Brain microvascular endothelial cell (primary cell): ENCODE measurements around the gene MIGA1.
"Not testable (repeated sequence)": the region's sequence is repeated elsewhere in the genome, so short reads cannot be mapped to it uniquely, and the experiment has no call there.

Experiments used
- DNase-seq: peaks from one replicate; pipeline ENCODE4 v3.0.0-alpha.2; 2020
- H3K27ac ChIP-seq: fragments of 250-450 bp; sonication (Bioruptor Pico); 2 replicates; pipeline ENCODE4 v1.5.1; 2020; ENCODE audit warnings: mild to moderate bottlenecking, moderate library complexity
- H3K27me3 ChIP-seq: fragments of 250-450 bp; sonication (Bioruptor Pico); replicated peaks from 2 replicates; pipeline ENCODE4 v1.5.1; 2020; ENCODE audit warnings: mild to moderate bottlenecking
- H3K36me3 ChIP-seq: fragments of 250-450 bp; sonication (Bioruptor Pico); replicated peaks from 2 replicates; pipeline ENCODE4 v1.5.1; 2020; ENCODE audit warnings: mild to moderate bottlenecking
- H3K4me3 ChIP-seq: 2 replicates; pipeline ENCODE4 v1.5.1; 2011; ENCODE audit warnings: low read depth, mild to moderate bottlenecking, control low read depth, low read length, moderate library complexity
- in situ Hi-C: cut with HindIII; loops from 2 replicates; pipeline ENCODE4 v1.10.0; 2017; ENCODE audit warnings: low sequenced_read_pairs, low pct_ligation_motif_present
- TF ChIP-seq, protein P1 (sequence below): IDR thresholded peaks from 2 replicates; pipeline ENCODE4 v1.5.1; 2011; ENCODE audit warnings: low read depth, mild to moderate bottlenecking, moderate library complexity, low read length, control low read depth, inconsistent platforms; ENCODE audit errors: missing control alignments

Gene MIGA1

DNA sequence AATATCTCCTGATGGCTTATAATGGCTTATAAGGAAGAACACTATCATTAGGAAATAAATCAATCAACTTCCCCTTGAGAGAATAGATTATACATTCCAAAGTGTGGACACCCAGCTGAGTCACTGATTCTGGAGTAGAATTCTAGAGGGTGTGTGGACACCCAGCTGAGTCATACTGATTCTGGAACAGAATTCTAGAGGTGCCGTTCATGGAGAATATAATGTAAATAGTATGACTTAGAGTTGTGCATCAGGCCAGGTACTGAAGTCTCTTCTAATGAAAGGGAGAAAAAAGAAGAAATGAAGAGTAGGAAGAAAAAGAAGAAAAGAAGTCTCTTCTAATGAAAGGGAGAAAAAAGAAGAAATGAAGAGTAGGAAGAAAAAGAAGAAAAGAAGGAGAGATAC, 17.4 kb upstream of the MIGA1 start:
- H3K4me3 ChIP-seq: no peak overlapping the region
- in situ Hi-C loops: no loop called here
- TF ChIP-seq, protein P1, sequence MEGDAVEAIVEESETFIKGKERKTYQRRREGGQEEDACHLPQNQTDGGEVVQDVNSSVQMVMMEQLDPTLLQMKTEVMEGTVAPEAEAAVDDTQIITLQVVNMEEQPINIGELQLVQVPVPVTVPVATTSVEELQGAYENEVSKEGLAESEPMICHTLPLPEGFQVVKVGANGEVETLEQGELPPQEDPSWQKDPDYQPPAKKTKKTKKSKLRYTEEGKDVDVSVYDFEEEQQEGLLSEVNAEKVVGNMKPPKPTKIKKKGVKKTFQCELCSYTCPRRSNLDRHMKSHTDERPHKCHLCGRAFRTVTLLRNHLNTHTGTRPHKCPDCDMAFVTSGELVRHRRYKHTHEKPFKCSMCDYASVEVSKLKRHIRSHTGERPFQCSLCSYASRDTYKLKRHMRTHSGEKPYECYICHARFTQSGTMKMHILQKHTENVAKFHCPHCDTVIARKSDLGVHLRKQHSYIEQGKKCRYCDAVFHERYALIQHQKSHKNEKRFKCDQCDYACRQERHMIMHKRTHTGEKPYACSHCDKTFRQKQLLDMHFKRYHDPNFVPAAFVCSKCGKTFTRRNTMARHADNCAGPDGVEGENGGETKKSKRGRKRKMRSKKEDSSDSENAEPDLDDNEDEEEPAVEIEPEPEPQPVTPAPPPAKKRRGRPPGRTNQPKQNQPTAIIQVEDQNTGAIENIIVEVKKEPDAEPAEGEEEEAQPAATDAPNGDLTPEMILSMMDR: no peak
- DNase-seq: peak; percentile 61
- peaks cover 4% of the 10 kb centered on the region for H3K36me3 ChIP-seq
- no peaks in the 10 kb centered on the region for H3K27me3 ChIP-seq
- no peak overlapping the region for H3K27ac ChIP-seq

DNA sequence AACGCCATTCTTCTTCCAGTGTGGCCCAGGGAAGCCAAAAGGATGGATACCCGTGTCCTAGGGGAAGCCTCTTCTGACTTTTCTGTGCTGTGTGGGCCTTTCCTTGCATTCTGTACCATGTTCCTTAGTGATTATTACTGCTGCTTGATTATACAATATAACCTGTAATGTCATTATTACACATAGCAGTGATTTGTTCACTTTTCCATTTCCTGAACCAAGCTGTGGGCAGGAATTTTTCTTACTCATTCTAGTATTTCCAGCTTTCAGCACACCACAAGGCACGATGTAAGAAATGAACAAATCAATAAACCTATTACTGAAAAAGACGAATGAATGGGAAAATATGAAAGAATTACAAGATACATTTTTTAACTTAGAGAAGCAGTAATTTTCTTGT, 11.4 kb upstream of the MIGA1 start:
- Histone ChIP-seq H3K27me3 (no peaks in the 10 kb centered on the region), H3K4me3 (no peak overlapping the region), H3K36me3 (no peaks in the 10 kb centered on the region), H3K27ac (no peak overlapping the region)
- in situ Hi-C loops: no loop called here
- TF ChIP-seq, protein P1: no peak
- DNase-seq: no peak

DNA sequence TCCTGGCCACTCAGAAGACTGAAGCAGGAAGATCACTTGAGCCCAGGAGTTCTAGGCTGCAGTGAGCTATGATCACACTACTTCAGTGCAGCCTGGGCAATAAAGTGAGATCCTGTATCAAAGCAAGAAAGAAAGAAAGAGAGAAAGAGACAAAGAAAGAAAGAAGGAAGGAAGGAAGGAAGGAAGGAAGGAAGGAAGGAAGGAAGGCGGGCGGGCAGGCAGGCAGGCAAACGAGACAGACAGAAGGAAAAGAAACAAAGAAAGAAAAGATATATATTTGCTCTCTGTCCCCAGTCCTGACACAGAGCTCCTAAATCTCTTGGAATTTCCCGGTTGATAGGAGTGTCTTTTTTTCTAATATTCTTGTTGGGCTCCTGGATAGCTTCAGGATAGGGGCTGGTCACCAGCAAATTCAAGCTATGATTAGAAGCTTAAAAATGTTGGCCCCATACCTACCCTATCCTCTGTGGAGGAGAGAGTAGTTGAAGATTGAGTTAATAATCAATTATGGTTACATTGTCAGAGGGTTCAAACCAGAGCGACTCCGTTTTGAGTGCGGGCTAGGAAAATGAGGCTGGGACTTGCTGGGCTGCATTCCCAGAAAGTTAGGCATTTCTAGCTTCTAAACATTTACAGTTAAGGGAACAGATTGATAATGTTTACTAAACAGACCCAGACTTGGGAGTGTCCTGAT, 3.3 kb upstream of the MIGA1 start:
- H3K27me3 ChIP-seq: no peaks in the 10 kb centered on the region
- TF ChIP-seq, protein P1: no peak
- DNase-seq: no peak
- in situ Hi-C loops: no loop called here
- no peak overlapping the region for H3K4me3 ChIP-seq
- H3K27ac ChIP-seq: no peak overlapping the region
- no peaks in the 10 kb centered on the region for H3K36me3 ChIP-seq

DNA sequence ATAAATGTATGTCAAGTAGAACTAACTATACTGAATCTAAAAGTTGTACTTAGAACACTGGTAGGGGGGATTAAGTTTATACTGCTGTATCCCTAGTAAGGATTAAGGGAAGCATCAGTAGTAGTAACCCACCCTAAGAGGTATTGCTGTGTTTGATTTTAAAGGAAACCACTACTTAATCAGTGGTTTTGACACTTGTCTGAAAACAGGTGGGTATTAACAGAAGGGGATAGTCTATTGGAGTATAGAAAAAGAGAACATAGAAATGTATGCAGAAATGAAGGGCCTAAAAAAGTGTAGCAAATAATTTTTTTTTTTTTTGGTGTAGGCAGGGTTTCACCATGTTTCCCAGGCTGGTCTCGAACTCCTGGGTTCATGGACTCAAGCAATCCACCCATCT, 2.2 kb downstream of the MIGA1 start:
- no peaks in the 10 kb centered on the region for H3K27me3 ChIP-seq
- H3K36me3 ChIP-seq: peaks cover 20% of the 10 kb centered on the region
- DNase-seq: no peak
- no peak overlapping the region for H3K4me3 ChIP-seq
- no peak overlapping the region for H3K27ac ChIP-seq
- TF ChIP-seq, protein P1: no peak
- in situ Hi-C loops: no loop called here

DNA sequence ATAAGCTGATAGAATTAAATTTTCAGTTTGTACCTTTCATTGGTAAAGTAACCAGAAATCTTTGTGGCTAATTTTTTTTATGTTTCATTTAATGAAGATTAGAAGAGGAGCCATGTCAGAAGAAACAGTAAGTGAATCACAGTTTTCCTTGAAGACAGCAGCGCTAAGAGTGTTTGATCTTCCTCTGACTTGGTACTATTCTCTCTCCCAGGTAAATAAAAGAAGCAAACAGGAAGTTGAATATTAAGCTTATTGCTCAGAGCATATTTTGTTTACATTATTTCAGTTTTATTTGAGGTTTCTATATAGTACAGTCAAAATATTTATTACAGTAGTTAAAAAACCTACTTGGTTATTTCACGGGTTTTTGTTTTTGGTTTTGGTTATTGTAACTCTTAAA, 3.7 kb downstream of the MIGA1 start:
- no peak for DNase-seq
- in situ Hi-C loops: no loop called here
- TF ChIP-seq, protein P1: no peak
- Histone ChIP-seq H3K27ac (no peak overlapping the region), H3K36me3 (peaks cover 29% of the 10 kb centered on the region), H3K4me3 (no peak overlapping the region), H3K27me3 (no peaks in the 10 kb centered on the region)

DNA sequence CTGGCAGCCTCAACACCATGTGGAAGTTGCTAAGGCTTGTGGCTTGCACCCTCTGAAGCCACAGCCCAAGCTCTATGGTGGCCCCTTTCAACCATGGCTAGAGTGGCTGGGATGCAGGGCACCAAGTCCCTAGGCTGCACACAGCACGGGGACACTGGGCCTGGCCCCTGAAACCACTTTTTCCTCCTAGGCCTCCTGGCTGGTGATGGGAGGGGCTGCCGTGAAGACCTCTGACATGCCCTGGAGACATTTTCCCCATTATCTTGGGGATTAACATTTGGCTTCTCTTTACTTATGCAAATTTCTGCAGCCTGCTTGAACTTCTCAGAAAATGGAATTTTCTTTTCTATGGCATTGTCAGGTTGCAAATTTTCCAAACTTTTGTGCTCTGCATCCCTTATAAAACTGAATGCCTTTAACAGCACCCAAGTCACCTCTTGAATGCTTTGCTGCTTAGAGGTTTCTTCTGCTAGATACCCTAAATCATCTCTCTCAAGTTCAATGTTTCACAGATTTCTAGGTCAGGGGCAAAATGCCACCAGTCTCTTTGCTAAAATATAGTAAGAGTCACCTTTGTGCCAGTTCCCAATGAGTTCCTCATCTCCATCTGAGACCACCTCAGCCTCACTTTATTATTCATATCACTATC, 6.8 kb downstream of the MIGA1 start:
- in situ Hi-C loops: not testable (repeated sequence)

More for the DNA sequence above, 6.8 kb downstream of the MIGA1 start:
- H3K27me3 ChIP-seq, H3K27ac ChIP-seq, DNase-seq, H3K4me3 ChIP-seq: not testable (repeated sequence)
- H3K36me3 ChIP-seq: peaks cover 35% of the 10 kb centered on the region
